ENCODE results near the gene DDA1. TPM values are rescaled to one million over a fixed set of nuclear protein-coding genes. Genes with fewer than 3 reads are reported as not detected.

DDA1 gene
- total and polyA plus RNA-seq, 9 of the 15 experiments (the other 6 are each of a cell fraction or from before 2014, with no cell fraction given) = 1.4 to 83.8 (median 33.8) TPM

GRCh38 chr19:17332360-17332676 is 23.0 kb downstream of the DDA1 start (continued):
- TF ChIP-seq LCOR (CRISPR knock-in tag; IDR thresholded peaks at IDR 0.05) (0 out of 2 replicates have a peak, but pooled peaks have one; percentile 64), EHMT2 (IDR thresholded peaks at IDR 0.05) (peak; percentile 42; the same call in 1 of the 2 replicates), ZNF146 (CRISPR knock-in tag; IDR thresholded peaks at IDR 0.05; ENCODE audit: unreplicated experiment) (no peak), CBFA2T3 (IDR thresholded peaks at IDR 0.05) (no peak), ZNF511 (CRISPR knock-in tag; IDR thresholded peaks at IDR 0.05) (peak; percentile 65; the same call in 1 of the 2 replicates), ATF3 (IDR thresholded peaks at IDR 0.05) (no peak), ATF3 (CRISPR knock-in tag; conservative IDR thresholded peaks at IDR 0.05) (0 out of 2 replicates have a peak, but pooled peaks have one; percentile 24), ZBTB40 (IDR thresholded peaks at IDR 0.05) (0 out of 2 replicates have a peak, but pooled peaks have one; percentile 14), ZBTB40 (CRISPR knock-in tag; IDR thresholded peaks at IDR 0.05) (no peak), JUN (IDR thresholded peaks at IDR 0.05; ENCODE audit: borderline replicate concordance, low read depth, low read length) (0 out of 2 replicates have a peak, but pooled peaks have one; percentile 3), JUN (CRISPR knock-in tag; IDR thresholded peaks at IDR 0.05; ENCODE audit: borderline replicate concordance) (no peak), CHCHD3 (CRISPR knock-in tag; IDR thresholded peaks at IDR 0.05) (no peak), MIER1 (IDR thresholded peaks at IDR 0.05; ENCODE audit: low read depth) (peak; percentile 50; the same call in 1 of the 2 replicates)

All from K562 (cell line).